HL-60 (cell line): ENCODE measurements around the gene PTPN13.

Source experiments
- DNase-seq, 2 experiments: peaks; one replicate each; pipeline ENCODE4 v3.0.0-alpha.2; 2010 to 2020; ENCODE audit warnings: low read depth in 1 of 2, low spot score in 1 of 2
- H3K27ac ChIP-seq: fragments of 250-450 bp; sonication (Bioruptor Pico); replicated peaks from 2 replicates; pipeline ENCODE4 v1.5.1; 2020; ENCODE audit warnings: mild to moderate bottlenecking, moderate library complexity
- H3K27me3 ChIP-seq: fragments of 250-450 bp; sonication (Bioruptor Pico); 2 replicates; pipeline ENCODE4 v1.5.1; 2021; ENCODE audit warnings: mild to moderate bottlenecking, moderate library complexity; ENCODE audit not compliant: insufficient read depth, poor library complexity, severe bottlenecking
- H3K4me3 ChIP-seq: replicated peaks from 2 replicates; pipeline ENCODE4 v1.5.1; 2011; ENCODE audit warnings: mild to moderate bottlenecking, control low read depth, low read length; ENCODE audit not compliant: insufficient read depth
- GABPA ChIP-seq: IDR thresholded peaks from 2 replicates; pipeline ENCODE4 v1.6.1; 2012; ENCODE audit warnings: low read depth
- POLR2AphosphoS5 ChIP-seq: IDR thresholded peaks from 2 replicates; pipeline ENCODE4 v1.6.1; 2012; ENCODE audit warnings: low read depth
- SPI1 ChIP-seq: IDR thresholded peaks from 2 replicates; pipeline ENCODE4 v1.6.1; 2012; ENCODE audit warnings: low read depth, mild to moderate bottlenecking, borderline replicate concordance
- TF ChIP-seq, protein P1 (sequence below): IDR thresholded peaks from one replicate; pipeline ENCODE4 v1.5.1; 2011; ENCODE audit warnings: low read length, control low read depth, inconsistent platforms; ENCODE audit not compliant: insufficient read depth
- TF ChIP-seq, protein P2 (sequence below): IDR thresholded peaks from 2 replicates; pipeline ENCODE4 v1.6.1; 2012; ENCODE audit warnings: low read depth; ENCODE audit not compliant: insufficient replicate concordance

PTPN13 gene

DNA sequence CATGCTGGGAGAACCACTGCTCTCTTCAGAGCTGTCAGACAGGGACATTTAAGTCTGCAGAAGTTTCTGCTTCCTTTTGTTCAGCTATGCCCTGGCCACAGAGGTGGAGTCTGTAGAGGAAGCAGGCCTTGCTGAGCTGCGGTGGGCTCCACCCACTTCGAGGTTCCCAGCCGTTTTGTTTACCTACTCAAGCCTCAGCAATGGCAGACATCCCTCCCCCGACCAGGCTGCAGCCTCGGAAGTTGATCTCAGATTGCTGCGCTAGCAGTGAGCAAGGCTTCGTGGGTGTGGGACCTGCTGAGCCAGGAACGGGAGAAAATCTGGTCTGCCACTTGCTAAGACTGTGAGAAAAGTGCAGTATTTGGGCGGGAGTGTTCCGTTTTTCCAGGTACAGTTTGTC, 136.2 kb downstream of the PTPN13 start:
- TF ChIP-seq SPI1, result no peak
- TF ChIP-seq, protein P1, sequence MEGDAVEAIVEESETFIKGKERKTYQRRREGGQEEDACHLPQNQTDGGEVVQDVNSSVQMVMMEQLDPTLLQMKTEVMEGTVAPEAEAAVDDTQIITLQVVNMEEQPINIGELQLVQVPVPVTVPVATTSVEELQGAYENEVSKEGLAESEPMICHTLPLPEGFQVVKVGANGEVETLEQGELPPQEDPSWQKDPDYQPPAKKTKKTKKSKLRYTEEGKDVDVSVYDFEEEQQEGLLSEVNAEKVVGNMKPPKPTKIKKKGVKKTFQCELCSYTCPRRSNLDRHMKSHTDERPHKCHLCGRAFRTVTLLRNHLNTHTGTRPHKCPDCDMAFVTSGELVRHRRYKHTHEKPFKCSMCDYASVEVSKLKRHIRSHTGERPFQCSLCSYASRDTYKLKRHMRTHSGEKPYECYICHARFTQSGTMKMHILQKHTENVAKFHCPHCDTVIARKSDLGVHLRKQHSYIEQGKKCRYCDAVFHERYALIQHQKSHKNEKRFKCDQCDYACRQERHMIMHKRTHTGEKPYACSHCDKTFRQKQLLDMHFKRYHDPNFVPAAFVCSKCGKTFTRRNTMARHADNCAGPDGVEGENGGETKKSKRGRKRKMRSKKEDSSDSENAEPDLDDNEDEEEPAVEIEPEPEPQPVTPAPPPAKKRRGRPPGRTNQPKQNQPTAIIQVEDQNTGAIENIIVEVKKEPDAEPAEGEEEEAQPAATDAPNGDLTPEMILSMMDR, result no peak
- TF ChIP-seq POLR2AphosphoS5, result no peak
- TF ChIP-seq, protein P2, sequence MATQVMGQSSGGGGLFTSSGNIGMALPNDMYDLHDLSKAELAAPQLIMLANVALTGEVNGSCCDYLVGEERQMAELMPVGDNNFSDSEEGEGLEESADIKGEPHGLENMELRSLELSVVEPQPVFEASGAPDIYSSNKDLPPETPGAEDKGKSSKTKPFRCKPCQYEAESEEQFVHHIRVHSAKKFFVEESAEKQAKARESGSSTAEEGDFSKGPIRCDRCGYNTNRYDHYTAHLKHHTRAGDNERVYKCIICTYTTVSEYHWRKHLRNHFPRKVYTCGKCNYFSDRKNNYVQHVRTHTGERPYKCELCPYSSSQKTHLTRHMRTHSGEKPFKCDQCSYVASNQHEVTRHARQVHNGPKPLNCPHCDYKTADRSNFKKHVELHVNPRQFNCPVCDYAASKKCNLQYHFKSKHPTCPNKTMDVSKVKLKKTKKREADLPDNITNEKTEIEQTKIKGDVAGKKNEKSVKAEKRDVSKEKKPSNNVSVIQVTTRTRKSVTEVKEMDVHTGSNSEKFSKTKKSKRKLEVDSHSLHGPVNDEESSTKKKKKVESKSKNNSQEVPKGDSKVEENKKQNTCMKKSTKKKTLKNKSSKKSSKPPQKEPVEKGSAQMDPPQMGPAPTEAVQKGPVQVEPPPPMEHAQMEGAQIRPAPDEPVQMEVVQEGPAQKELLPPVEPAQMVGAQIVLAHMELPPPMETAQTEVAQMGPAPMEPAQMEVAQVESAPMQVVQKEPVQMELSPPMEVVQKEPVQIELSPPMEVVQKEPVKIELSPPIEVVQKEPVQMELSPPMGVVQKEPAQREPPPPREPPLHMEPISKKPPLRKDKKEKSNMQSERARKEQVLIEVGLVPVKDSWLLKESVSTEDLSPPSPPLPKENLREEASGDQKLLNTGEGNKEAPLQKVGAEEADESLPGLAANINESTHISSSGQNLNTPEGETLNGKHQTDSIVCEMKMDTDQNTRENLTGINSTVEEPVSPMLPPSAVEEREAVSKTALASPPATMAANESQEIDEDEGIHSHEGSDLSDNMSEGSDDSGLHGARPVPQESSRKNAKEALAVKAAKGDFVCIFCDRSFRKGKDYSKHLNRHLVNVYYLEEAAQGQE, result no peak
- no peak for TF ChIP-seq GABPA
- H3K27me3 ChIP-seq, result no peaks in the 10 kb centered on the region
- no peak overlapping the region for H3K4me3 ChIP-seq
- no peak for DNase-seq
- no peak overlapping the region for H3K27ac ChIP-seq

DNA sequence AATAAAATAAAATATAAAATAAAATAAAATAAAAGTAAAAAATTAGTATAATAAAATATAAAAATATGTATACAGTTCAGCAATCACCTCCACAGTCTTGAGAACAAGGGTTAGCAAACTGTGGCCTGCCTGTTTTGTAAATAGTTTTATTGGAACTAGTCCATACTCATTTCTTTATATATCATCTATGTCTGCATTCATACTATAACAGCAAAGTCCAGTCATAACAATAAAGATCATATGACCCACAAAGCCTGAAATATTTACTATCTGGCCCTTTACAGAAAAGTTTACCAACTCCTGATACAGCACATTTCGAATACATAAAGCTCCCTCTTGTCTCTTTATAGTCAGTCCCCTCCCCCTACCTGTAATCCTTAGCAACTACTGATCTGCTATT, 143.1 kb downstream of the PTPN13 start:
- no peak for DNase-seq
- Histone ChIP-seq H3K27ac (no peak overlapping the region), H3K4me3 (no peak overlapping the region), H3K27me3 (no peaks in the 10 kb centered on the region)
- TF ChIP-seq SPI1 (no peak), POLR2AphosphoS5 (no peak), GABPA (no peak)
- TF ChIP-seq, protein P2, result no peak
- TF ChIP-seq, protein P1, result no peak

GRCh38 chr4:86741846-86742245, 147.7 kb downstream of the PTPN13 start:
- no peak for DNase-seq
- H3K27ac ChIP-seq, result no peak overlapping the region
- no peaks in the 10 kb centered on the region for H3K27me3 ChIP-seq
- no peak overlapping the region for H3K4me3 ChIP-seq
- TF ChIP-seq, protein P1, result no peak
- TF ChIP-seq, protein P2, result no peak
- no peak for TF ChIP-seq SPI1
- TF ChIP-seq GABPA, result no peak
- TF ChIP-seq POLR2AphosphoS5, result no peak
